Measurements from ENCODE around the gene VWCE.

The VWCE gene

GRCh38 chr11:61281581-61282250, 13.4 kb downstream of the VWCE start:
- DNase-seq (ENCODE audit: low spot score) = no peak

- DNase-seq (ENCODE audit: low spot score) = no peak
Observed at GRCh38 chr11:61280883-61281580, 14.1 kb downstream of the VWCE start.

- no peak for DNase-seq (ENCODE audit: low spot score)
Observed at GRCh38 chr11:61279934-61280659, 15.0 kb downstream of the VWCE start.

DNA sequence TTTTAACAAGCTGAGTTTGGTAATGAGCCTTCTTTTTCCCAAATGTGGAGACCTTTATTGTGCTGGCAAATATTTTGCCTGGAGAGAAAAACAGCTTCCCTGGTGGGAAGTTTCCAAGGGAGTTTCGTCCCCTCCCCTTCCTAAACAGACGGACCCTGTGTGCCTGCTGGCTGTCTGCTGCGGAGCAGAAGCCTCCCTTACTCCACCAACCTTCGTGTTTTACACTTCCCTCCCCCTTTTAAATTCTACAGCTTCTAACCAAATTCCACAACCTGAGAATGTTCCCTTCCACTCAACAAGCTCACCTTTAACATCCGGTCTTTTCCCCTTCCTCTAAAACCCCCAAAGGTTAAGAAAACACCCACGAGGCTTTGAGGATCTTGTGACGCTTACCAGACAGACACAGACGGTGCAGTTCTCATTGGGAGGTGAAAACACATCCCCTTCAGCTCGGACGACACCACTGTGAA, 17.1 kb downstream of the VWCE start:
- no peak for DNase-seq (ENCODE audit: low spot score)

DNA sequence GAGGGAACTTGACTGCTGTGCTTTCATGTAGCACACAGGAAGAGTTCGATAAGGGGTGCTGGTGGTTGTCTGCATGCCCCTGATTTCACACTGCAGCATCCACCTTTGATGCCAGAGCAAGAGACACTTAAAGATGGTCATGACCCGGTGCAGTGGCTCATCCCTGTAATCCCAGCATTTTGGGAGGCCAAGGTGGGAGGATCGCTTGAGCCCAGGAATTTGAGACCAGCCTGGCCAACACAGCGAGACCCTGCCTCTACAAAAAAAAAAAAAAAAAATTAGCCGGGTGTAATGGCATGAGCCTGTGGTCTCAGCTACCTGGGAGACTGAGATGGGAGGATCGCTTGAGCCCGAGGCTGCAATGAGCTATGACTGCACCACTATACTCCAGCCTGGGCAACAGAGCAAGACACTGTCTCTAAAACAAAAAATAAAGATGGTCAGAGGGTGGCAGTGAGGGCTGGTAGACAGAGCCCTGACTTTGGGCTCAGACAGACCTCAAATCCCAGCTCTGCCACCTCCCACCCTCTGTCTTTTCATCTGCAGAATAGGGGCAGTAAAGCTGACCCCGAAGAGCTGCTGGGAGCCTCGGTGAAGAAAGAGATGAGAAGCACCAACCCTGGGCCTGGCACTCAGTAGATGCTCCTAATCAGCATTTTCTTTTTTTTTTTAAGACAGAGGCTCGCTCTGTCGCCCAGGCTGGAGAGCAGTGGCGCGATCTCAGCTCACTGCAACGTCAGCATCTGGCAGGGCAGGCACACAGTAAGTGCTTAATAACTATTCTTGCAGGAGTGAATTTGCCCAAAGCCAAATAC, 17.7 kb downstream of the VWCE start:
- DNase-seq (ENCODE audit: low spot score) = no peak

GRCh38 chr11:61275191-61275590, 19.9 kb downstream of the VWCE start:
- DNase-seq (ENCODE audit: low spot score) = no peak

DNA sequence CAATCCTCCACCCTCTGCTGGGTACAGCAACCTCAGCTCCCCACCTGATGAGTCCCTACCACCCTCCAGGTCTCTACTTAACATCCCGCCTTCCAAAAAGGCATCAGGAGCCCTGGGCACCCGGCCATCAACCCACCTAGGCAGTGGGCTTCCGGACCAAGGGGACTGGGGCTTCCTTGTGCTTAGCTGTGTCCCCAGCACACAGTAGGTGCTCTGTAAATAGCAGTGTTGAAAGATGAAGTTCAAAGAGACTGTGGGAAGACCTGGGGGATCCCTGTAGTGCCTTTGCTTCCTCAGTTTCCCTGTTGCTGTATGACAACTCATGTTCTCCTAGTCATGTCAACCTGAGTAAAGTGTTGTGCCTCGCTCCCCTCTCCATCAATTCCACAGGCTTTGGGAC, 21.0 kb downstream of the VWCE start:
- no peak for DNase-seq (ENCODE audit: low spot score)

- peak; percentile 40 for DNase-seq (ENCODE audit: low spot score)
Observed at GRCh38 chr11:61273178-61274078, 21.7 kb downstream of the VWCE start.

DNA sequence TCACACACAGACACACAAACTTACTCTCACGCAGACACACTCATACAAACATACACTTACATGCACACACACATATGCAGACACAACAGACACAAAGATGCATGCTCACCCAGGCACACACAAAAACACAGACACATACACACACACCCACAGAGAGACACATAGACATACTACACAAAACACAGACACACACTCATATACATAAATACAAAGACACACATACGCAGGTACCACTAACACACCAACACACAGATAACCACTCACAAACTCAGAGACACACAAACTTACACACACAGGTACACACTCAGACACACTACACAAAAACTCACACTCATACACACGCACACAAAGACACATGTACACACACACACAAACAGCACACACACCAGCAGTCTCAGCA, 22.4 kb downstream of the VWCE start:
- DNase-seq (ENCODE audit: low spot score) = no peak

GRCh38 chr11:61270354-61271076, 24.6 kb downstream of the VWCE start:
- DNase-seq (ENCODE audit: low spot score) = no peak

- DNase-seq (ENCODE audit: low spot score) = no peak
Observed at GRCh38 chr11:61268588-61269250, 26.4 kb downstream of the VWCE start.

- no peak for DNase-seq (ENCODE audit: low spot score)
Observed at GRCh38 chr11:61267437-61267841, 27.7 kb downstream of the VWCE start.

- DNase-seq (ENCODE audit: low spot score) = no peak
Observed at GRCh38 chr11:61266602-61267001, 28.5 kb downstream of the VWCE start.

GRCh38 chr11:61265357-61265756, 29.8 kb downstream of the VWCE start:
- DNase-seq (ENCODE audit: low spot score) = no peak

- DNase-seq (ENCODE audit: low spot score) = no peak
Observed at GRCh38 chr11:61264795-61265194, 30.3 kb downstream of the VWCE start.

GRCh38 chr11:61264371-61264770, 30.7 kb downstream of the VWCE start:
- DNase-seq (ENCODE audit: low spot score) = no peak

DNA sequence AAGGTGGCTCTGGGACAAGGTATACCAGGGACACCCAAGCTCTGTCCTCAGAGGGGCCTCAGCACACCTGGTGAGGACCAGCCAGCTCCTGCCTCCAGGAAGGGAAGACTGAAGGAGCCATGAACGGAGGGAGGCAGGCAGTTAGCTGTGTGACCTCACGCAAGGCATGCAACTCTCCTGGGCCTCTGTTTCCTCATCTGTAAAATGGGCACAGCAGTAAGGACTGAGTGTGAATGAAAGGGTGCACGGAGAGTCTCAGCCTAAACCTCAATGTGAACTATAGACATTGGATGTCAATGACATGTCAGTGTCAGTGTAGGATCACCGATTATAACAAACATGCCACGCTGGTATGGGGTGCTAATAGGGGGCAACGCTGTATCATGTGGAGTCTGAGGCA, 35.8 kb downstream of the VWCE start:
- no peak for DNase-seq (ENCODE audit: low spot score)

GRCh38 chr11:61258546-61258945, 36.6 kb downstream of the VWCE start:
- no peak for DNase-seq (ENCODE audit: low spot score)

DNA sequence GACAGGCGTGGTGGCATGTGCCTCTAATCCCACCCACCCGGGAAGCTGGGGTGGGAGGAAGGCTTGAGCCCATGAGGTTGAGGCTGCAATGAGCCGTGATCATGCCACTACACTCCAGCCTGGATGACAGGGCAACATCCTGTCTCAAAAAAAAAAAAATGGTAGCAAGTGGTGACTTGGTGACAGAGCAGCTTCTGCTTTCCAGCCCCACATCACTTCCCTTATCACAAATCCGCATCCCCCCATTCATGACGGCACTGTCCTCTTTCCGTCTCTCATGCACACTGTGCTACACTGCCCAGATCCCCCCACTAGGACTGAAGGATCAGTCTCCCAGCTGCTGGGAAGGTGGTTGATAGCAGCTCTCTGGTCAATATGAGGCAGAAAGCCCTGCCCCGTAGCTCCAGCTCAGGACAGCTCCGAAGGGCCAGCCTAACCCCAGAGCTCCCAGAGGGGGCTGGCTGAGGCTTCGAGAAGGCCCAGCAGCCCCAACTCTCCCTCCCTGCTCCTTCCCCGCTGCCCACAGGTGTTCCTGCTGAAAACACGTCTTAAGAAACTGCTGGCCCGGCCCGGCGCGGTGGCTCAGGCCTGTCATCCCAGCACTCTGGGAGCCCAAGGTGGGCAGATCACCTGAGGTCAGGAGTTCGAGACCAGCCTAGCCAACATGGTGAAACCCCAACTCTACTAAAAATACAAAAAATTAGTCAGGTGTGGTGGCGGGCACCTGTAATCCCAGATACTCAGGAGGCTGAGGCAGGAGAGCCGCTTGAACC, 38.2 kb downstream of the VWCE start:
- DNase-seq (ENCODE audit: low spot score) = no peak

Data from globus pallidus (tissue), 1 donor.